HepG2 (cell line): Measurements from ENCODE around the gene ABI3BP. TPM values are rescaled to one million over a fixed set of nuclear protein-coding genes. Genes with fewer than 3 reads are reported as not detected.

Source experiments
- ATAC-seq: fragments of 200-7000 bp; cut with Tn5 transposase; 3 replicates; pipeline ENCODE4 v1.9.1; 2020; ENCODE audit warnings: mild to moderate bottlenecking, moderate library complexity
- BruUV-seq: library from RNA; stranded (reverse); fragments of 400-500 nt; replicated peaks from 2 replicates; lab custom pipeline; 2021; lab: Mats Ljungman, UMichigan
- CTCF ChIA-PET: fragments of 300-600 bp; formaldehyde crosslinking; extraction: SDS; loops from one replicate; lab custom pipeline; 2021; ENCODE audit warnings: low total read pairs, inconsistent platforms, low intra/inter-chr PET ratio; lab: Yijun Ruan, JAX
- POLR2A ChIA-PET: fragments of 350-600 bp; sonication (Branson Sonifier 250); formaldehyde crosslinking; loops from one replicate; lab custom pipeline; 2020; ENCODE audit warnings: antibody characterized with exemption, inconsistent platforms; lab: Yijun Ruan, JAX
- DNase-seq: peaks from one replicate; pipeline ENCODE4 v3.0.0-alpha.2; 2015; ENCODE audit warnings: low spot score
- FAIRE-seq: peaks from 3 replicates; lab custom pipeline; 2011; peaks lifted over from hg19 to GRCh38; lab: Jason Lieb, UNC
- H2AFZ ChIP-seq: one replicate; pipeline ENCODE4 v1.6.1; 2011; ENCODE audit warnings: low read length, inconsistent platforms
- H3K27ac ChIP-seq: fragments of 300-600 bp; 3 replicates; pipeline ENCODE4 v1.8.0; 2011; ENCODE audit warnings: mixed run types, mild to moderate bottlenecking, mixed read lengths, low read length, inconsistent platforms; ENCODE audit not compliant: insufficient read depth; ENCODE audit errors: extremely low read length
- H3K27me3 ChIP-seq, 2 experiments: fragments of 200-600 bp in 1 of 2; 2 replicates in 1 of 2; 3 replicates in 1 of 2; pipeline versions ENCODE4 v1.6.0 to v1.8.0; 2011; ENCODE audit warnings: low read length in 2 of 2, mild to moderate bottlenecking in 2 of 2, moderate library complexity in 2 of 2, inconsistent platforms in 1 of 2; ENCODE audit not compliant: insufficient read depth in 2 of 2, control insufficient read depth in 1 of 2
- H3K36me3 ChIP-seq, 2 experiments: fragments of 200-600 bp in 1 of 2; replicated peaks in 1 of 2; 2 replicates in 1 of 2; 3 replicates in 1 of 2; pipeline versions ENCODE4 v1.5.1 to v1.8.0; 2011; ENCODE audit warnings: low read length in 2 of 2, inconsistent platforms in 1 of 2; ENCODE audit not compliant: insufficient read depth in 2 of 2, control insufficient read depth in 1 of 2
- H3K4me1 ChIP-seq: 2 replicates; pipeline ENCODE4 v1.5.1; 2012; ENCODE audit warnings: low read length, inconsistent platforms; ENCODE audit not compliant: insufficient read depth
- H3K4me2 ChIP-seq: 2 replicates; pipeline ENCODE4 v1.6.0; 2011; ENCODE audit warnings: low read depth, low read length, inconsistent platforms
- H3K4me3 ChIP-seq, 3 experiments: fragments of 200-600 bp in 1 of 3; sonication (generic), shearing (Covaris generic) in 1 of 3; replicated peaks in 1 of 3; 2 replicates each; pipeline ENCODE4 v1.5.1; 2011 to 2016; ENCODE audit warnings: low read length in 3 of 3, inconsistent platforms in 2 of 3, low read depth in 2 of 3, mild to moderate bottlenecking in 2 of 3, control low read depth in 1 of 3, mixed read lengths in 1 of 3; ENCODE audit not compliant: insufficient read depth in 1 of 3
- H3K79me2 ChIP-seq: one replicate; pipeline ENCODE4 v1.6.1; 2011; ENCODE audit warnings: low read length, inconsistent platforms; ENCODE audit not compliant: insufficient read depth
- H3K9ac ChIP-seq: 2 replicates; pipeline ENCODE4 v1.6.0; 2011; ENCODE audit warnings: mild to moderate bottlenecking, low read depth, low read length, inconsistent platforms; ENCODE audit not compliant: insufficient read depth
- H3K9me3 ChIP-seq: 2 replicates; pipeline ENCODE4 v1.5.1; 2012; ENCODE audit warnings: mild to moderate bottlenecking, low read length
- H4K20me1 ChIP-seq: 2 replicates; pipeline ENCODE4 v1.6.0; 2011; ENCODE audit warnings: inconsistent platforms, mild to moderate bottlenecking, low read length, moderate library complexity; ENCODE audit not compliant: insufficient read depth
- FOXO1 ChIP-seq: sonication (generic); formaldehyde crosslinking; IDR thresholded peaks from 2 replicates; pipeline ENCODE4 v1.4.0; 2020; ENCODE audit warnings: missing genetic modification reagents
- SP2 ChIP-seq: sonication (generic); formaldehyde crosslinking; IDR thresholded peaks from 2 replicates; pipeline ENCODE4 v1.5.1; 2020; ENCODE audit warnings: mild to moderate bottlenecking, missing genetic modification reagents
- ZKSCAN1 ChIP-seq: fragments of 150-350 bp; IDR thresholded peaks from 2 replicates; pipeline ENCODE4 v1.6.1; 2014; ENCODE audit warnings: low read length
- ZNF44 ChIP-seq: sonication (generic); formaldehyde crosslinking; IDR thresholded peaks from 2 replicates; pipeline ENCODE4 v1.5.1; 2020; ENCODE audit warnings: mild to moderate bottlenecking, missing genetic modification reagents
- WGBS: methylation state at CpG from one replicate; pipeline ENCODE4 v1.1.6; 2017; ENCODE audit warnings: low lambda C conversion rate; 5-methylcytosine and 5-hydroxymethylcytosine counted together
- in situ Hi-C: cut with HindIII; loops from 2 replicates; pipeline ENCODE4 v1.10.0; 2017; ENCODE audit warnings: low pct_unique_long_range_greater_than_20kb; ENCODE audit not compliant: extremely low pct_ligation_motif_present
- intact Hi-C: fragments of 100-400 bp; cut with micrococcal nuclease; formaldehyde crosslinking; loops from one replicate; pipeline ENCODE4 v1.10.0; 2022; ENCODE audit not compliant: unreplicated experiment
- polyA plus RNA-seq, 8 experiments: library from polyadenylated mRNA; depleted of rRNA in 3 of 8; stranded (reverse) in 7 of 8; unstranded in 1 of 8; fragments of >200 nt; fragmentation: Illumina TruSeq in 4 of 8; extraction: Trizol in 4 of 8; gene quantifications; 2 replicates each; pipeline versions ENCODE4 v1.2.1 to v1.2.3, GENCODE V29; 2011 to 2016; ENCODE audit warnings: low read depth in 4 of 8, missing spikeins in 1 of 8, mixed read lengths in 1 of 8; ENCODE audit not compliant: insufficient read depth in 1 of 8
- total RNA-seq, 5 experiments: library from RNA; depleted of rRNA; stranded (reverse); fragments of >200 nt; fragmentation: Illumina TruSeq; extraction: Trizol; gene quantifications; 2 replicates each; pipeline ENCODE4 v1.2.3, GENCODE V29; 2016; ENCODE audit warnings: low read depth in 1 of 5
- TF ChIP-seq, protein P1 (sequence below): sonication (generic); formaldehyde crosslinking; IDR thresholded peaks from 2 replicates; pipeline ENCODE4 v1.5.0; 2020; ENCODE audit warnings: mild to moderate bottlenecking, missing genetic modification reagents, borderline replicate concordance
- TF ChIP-seq, protein P2 (sequence below): sonication (generic); formaldehyde crosslinking; IDR thresholded peaks from 2 replicates; pipeline ENCODE4 v1.5.0; 2020; ENCODE audit warnings: missing genetic modification reagents, mild to moderate bottlenecking, borderline replicate concordance

ABI3BP gene
- total and polyA plus RNA-seq, 2 of the 13 experiments (the other 11 are each of a cell fraction or from before 2014, with no cell fraction given): not detected

DNA sequence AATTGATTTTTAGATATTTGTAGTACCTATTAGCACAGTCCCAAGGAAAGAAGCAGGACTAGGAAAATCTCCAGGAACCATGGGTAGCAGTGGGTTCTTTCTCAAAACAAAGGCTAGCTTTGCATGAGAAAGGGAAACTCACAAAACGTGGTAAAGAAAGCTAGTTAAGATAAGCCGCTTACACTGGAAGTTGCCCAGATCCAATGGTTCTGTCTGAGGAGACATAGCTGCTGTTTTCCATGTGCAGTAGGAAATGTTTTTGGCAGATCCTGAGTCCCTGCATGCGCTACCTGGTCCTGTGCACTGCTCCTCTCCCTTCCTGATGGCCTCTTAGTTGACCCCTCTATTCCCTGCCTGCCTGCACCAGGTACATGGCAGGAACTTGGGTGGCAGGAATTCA is 223.5 kb downstream of the ABI3BP start (continued):
- TF ChIP-seq, protein P1, sequence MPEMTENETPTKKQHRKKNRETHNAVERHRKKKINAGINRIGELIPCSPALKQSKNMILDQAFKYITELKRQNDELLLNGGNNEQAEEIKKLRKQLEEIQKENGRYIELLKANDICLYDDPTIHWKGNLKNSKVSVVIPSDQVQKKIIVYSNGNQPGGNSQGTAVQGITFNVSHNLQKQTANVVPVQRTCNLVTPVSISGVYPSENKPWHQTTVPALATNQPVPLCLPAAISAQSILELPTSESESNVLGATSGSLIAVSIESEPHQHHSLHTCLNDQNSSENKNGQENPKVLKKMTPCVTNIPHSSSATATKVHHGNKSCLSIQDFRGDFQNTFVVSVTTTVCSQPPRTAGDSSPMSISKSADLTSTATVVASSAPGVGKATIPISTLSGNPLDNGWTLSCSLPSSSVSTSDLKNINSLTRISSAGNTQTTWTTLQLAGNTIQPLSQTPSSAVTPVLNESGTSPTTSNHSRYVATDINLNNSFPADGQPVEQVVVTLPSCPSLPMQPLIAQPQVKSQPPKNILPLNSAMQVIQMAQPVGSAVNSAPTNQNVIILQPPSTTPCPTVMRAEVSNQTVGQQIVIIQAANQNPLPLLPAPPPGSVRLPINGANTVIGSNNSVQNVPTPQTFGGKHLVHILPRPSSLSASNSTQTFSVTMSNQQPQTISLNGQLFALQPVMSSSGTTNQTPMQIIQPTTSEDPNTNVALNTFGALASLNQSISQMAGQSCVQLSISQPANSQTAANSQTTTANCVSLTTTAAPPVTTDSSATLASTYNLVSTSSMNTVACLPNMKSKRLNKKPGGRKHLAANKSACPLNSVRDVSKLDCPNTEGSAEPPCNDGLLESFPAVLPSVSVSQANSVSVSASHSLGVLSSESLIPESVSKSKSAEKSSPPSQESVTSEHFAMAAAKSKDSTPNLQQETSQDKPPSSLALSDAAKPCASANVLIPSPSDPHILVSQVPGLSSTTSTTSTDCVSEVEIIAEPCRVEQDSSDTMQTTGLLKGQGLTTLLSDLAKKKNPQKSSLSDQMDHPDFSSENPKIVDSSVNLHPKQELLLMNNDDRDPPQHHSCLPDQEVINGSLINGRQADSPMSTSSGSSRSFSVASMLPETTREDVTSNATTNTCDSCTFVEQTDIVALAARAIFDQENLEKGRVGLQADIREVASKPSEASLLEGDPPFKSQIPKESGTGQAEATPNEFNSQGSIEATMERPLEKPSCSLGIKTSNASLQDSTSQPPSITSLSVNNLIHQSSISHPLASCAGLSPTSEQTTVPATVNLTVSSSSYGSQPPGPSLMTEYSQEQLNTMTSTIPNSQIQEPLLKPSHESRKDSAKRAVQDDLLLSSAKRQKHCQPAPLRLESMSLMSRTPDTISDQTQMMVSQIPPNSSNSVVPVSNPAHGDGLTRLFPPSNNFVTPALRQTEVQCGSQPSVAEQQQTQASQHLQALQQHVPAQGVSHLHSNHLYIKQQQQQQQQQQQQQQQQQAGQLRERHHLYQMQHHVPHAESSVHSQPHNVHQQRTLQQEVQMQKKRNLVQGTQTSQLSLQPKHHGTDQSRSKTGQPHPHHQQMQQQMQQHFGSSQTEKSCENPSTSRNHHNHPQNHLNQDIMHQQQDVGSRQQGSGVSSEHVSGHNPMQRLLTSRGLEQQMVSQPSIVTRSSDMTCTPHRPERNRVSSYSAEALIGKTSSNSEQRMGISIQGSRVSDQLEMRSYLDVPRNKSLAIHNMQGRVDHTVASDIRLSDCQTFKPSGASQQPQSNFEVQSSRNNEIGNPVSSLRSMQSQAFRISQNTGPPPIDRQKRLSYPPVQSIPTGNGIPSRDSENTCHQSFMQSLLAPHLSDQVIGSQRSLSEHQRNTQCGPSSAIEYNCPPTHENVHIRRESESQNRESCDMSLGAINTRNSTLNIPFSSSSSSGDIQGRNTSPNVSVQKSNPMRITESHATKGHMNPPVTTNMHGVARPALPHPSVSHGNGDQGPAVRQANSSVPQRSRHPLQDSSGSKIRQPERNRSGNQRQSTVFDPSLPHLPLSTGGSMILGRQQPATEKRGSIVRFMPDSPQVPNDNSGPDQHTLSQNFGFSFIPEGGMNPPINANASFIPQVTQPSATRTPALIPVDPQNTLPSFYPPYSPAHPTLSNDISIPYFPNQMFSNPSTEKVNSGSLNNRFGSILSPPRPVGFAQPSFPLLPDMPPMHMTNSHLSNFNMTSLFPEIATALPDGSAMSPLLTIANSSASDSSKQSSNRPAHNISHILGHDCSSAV (CRISPR knock-in tag): no peak

DNA sequence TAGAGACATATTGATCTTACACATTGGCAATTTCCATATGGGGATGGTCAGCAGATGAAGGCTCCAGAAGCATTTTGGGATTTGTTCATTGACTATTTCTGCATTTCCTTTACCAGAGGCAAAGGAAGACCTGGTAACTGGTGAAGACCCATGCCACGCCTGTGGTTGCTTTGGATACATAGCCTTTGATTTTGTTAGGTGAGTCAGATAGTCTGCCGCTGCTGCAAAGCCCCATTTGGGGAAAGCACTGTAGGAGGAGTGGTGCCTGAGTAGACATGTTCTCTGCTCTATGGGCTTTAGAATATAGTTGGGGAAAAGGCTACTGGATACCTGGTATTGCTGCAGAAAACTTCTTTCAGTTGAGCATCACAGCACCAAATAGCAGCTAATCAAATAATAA is 227.2 kb downstream of the ABI3BP start:
- no peak for DNase-seq
- intact Hi-C loops: no loop called here
- Histone ChIP-seq H3K27me3 (no peaks in the 10 kb centered on the region; a peak in 1 of 5 replicates), H4K20me1 (no peaks in the 10 kb centered on the region), H3K36me3 (no peaks in the 10 kb centered on the region), H3K4me3 (no peak overlapping the region), H2AFZ (no peak overlapping the region), H3K9me3 (no peaks in the 10 kb centered on the region), H3K4me2 (no peak overlapping the region), H3K79me2 (no peaks in the 10 kb centered on the region), H3K27ac (no peak overlapping the region), H3K4me1 (no peaks in the 10 kb centered on the region), H3K9ac (no peak overlapping the region)
- WGBS: 21% methylated on average over 2 of the region's 2 CpGs
- in situ Hi-C loops: no loop called here
- no peak for ATAC-seq
- BruUV-seq: no TSS peak
- FAIRE-seq: no peak
- POLR2A ChIA-PET: no interaction called here
- CTCF ChIA-PET: no interaction called here
- TF ChIP-seq, protein P2, sequence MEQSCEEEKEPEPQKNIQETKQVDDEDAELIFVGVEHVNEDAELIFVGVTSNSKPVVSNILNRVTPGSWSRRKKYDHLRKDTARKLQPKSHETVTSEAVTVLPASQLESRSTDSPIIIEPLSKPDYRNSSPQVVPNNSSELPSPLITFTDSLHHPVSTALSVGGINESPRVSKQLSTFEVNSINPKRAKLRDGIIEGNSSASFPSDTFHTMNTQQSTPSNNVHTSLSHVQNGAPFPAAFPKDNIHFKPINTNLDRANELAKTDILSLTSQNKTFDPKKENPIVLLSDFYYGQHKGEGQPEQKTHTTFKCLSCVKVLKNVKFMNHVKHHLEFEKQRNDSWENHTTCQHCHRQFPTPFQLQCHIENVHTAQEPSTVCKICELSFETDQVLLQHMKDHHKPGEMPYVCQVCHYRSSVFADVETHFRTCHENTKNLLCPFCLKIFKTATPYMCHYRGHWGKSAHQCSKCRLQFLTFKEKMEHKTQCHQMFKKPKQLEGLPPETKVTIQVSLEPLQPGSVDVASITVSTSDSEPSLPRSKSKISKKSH (CRISPR knock-in tag): no peak
- TF ChIP-seq ZNF44 (no peak), FOXO1 (CRISPR knock-in tag) (no peak), SP2 (CRISPR knock-in tag) (no peak), ZKSCAN1 (no peak)
